CD8-positive, alpha-beta memory T cell (primary cell): ENCODE data around the gene CCDC3. TPM values are rescaled to one million over a fixed set of nuclear protein-coding genes. Genes with fewer than 3 reads are reported as not detected.
"Not testable (repeated sequence)": the region's sequence is repeated elsewhere in the genome, so short reads cannot be mapped to it uniquely, and the experiment has no call there.

Source experiments
- CTCF ChIA-PET: fragments of 350-600 bp; sonication (Branson Sonifier 250); formaldehyde crosslinking; loops from one replicate; lab custom pipeline; 2021; ENCODE audit warnings: antibody characterized with exemption; lab: Charles Lee
- POLR2A ChIA-PET: fragments of 350-600 bp; sonication (Branson Sonifier 250); formaldehyde crosslinking; loops from one replicate; lab custom pipeline; 2021; ENCODE audit warnings: antibody characterized with exemption; lab: Charles Lee
- DNase-seq, 5 donors: peaks; one replicate each; pipeline versions ENCODE4 v3.0.0 to v3.0.0-alpha.2; 2020 to 2022; ENCODE audit warnings: mixed read lengths in 1 of 5
- H3K27ac ChIP-seq: one replicate; pipeline ENCODE4 v1.7.0; 2013; ENCODE audit warnings: low read depth, mild to moderate bottlenecking, low read length, moderate library complexity
- H3K27me3 ChIP-seq: 2 replicates; pipeline ENCODE4 v1.7.0; 2013; ENCODE audit warnings: low read length, mild to moderate bottlenecking; ENCODE audit not compliant: insufficient read depth, poor library complexity, severe bottlenecking
- H3K36me3 ChIP-seq: 2 replicates; pipeline ENCODE4 v1.7.0; 2013; ENCODE audit warnings: mild to moderate bottlenecking, low read length, moderate library complexity; ENCODE audit not compliant: insufficient read depth
- H3K4me1 ChIP-seq: 2 replicates; pipeline ENCODE4 v1.7.0; 2013; ENCODE audit warnings: mild to moderate bottlenecking, low read length, moderate library complexity; ENCODE audit not compliant: insufficient read depth
- H3K4me3 ChIP-seq: 2 replicates; pipeline ENCODE4 v1.7.0; 2013; ENCODE audit warnings: mild to moderate bottlenecking, low read length
- H3K9me3 ChIP-seq: 2 replicates; pipeline ENCODE4 v1.7.0; 2013; ENCODE audit warnings: mild to moderate bottlenecking, low read length
- H3K27ac Mint-ChIP-seq, 8 donors: one replicate each; pipeline ENCODE4 v1.8.0; 2020 to 2021; ENCODE audit warnings: mixed read lengths in 8 of 8, mild to moderate bottlenecking in 6 of 8, inconsistent platforms in 3 of 8, moderate library complexity in 3 of 8
- H3K27me3 Mint-ChIP-seq, 2 donors: one replicate each; pipeline ENCODE4 v1.8.0; 2020 to 2021; ENCODE audit warnings: mixed read lengths in 2 of 2, mild to moderate bottlenecking in 1 of 2, moderate library complexity in 1 of 2
- H3K36me3 Mint-ChIP-seq, 3 donors: one replicate each; pipeline ENCODE4 v1.8.0; 2020 to 2021; ENCODE audit warnings: mixed read lengths in 3 of 3, inconsistent platforms in 1 of 3, mild to moderate bottlenecking in 1 of 3
- H3K4me1 Mint-ChIP-seq, 3 donors: one replicate each; pipeline ENCODE4 v1.8.0; 2020 to 2021; ENCODE audit warnings: mixed read lengths in 3 of 3, inconsistent platforms in 1 of 3, mild to moderate bottlenecking in 1 of 3
- H3K4me3 Mint-ChIP-seq, 7 donors: one replicate each; pipeline ENCODE4 v1.8.0; 2020 to 2021; ENCODE audit warnings: mixed read lengths in 7 of 7, mild to moderate bottlenecking in 6 of 7, moderate library complexity in 4 of 7, inconsistent platforms in 2 of 7
- H3K9me3 Mint-ChIP-seq, 5 donors: one replicate each; pipeline ENCODE4 v1.8.0; 2020 to 2022; ENCODE audit warnings: mixed read lengths in 5 of 5, mild to moderate bottlenecking in 3 of 5, moderate library complexity in 2 of 5, inconsistent platforms in 1 of 5
- polyA plus RNA-seq: library from polyadenylated mRNA; unstranded; fragments of 300-500 nt; fragmentation: Illumina TruSeq; gene quantifications from one replicate; pipeline ENCODE4 v1.2.3, GENCODE V29; 2021
- total RNA-seq, 2 experiments: library from RNA; stranded (reverse); gene quantifications; one replicate each; pipeline ENCODE4 v1.2.3, GENCODE V29; 2021

The CCDC3 gene
- total and polyA plus RNA-seq, 3 experiments from 2014 or later, result not detected

DNA sequence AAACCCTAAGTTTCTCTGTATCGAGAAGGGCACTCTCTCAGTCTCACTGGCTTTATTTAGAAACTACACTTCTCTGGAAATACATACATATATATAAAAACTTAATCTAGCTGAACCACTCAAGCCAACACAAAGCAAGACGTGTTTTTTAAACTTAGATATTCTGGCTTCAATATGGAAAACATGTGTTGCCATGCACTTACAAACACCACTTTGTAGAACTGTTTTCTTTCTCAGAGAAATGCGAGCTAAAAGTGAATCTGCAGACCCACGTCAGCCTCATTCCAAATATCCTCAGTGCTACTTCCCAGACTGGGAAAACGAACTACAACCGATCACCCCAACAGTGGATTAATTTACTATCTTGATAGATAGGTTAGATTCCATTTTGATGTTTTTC lies 1.7 kb downstream of the CCDC3 start:
- POLR2A ChIA-PET, result no interaction called here
- Mint-ChIP-seq H3K27me3 (peaks cover 35 to 73% of the 10 kb centered on the region in 2 donors), H3K4me1 (peaks cover 3 to 12% (median 10%) of the 10 kb centered on the region in 3 donors), H3K4me3 (no peak overlapping the region), H3K36me3 (no peaks in the 10 kb centered on the region), H3K27ac (no peak overlapping the region), H3K9me3 (no peaks in the 10 kb centered on the region)
- CTCF ChIA-PET, result no interaction called here
- Histone ChIP-seq H3K9me3 (no peaks in the 10 kb centered on the region), H3K27ac (no peak overlapping the region), H3K36me3 (no peaks in the 10 kb centered on the region), H3K4me1 (no peaks in the 10 kb centered on the region), H3K27me3 (peaks cover 4% of the 10 kb centered on the region), H3K4me3 (no peak overlapping the region)
- DNase-seq, result no peak

DNA sequence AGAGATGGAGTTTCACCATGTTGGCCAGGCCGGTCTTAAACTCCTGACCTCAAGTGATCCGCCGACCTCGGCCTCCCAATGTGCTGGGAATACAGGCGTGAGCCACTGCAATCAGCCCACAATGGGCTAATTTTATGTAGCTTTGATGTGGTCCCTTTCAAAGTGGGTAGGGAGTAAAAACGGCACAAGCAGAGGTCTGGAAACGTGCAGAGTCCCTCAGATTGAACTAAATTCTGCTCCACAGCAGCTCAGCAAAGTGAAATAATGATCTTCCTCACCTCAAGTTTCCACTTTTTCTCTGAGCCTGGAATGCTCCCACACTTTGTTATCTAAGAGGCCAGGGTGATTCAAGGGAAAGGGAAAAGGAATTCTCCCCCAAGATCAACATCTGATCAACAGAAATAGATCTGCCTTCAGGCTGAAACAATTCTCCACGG lies 6.1 kb downstream of the CCDC3 start:
- H3K9me3 ChIP-seq, result no peaks in the 10 kb centered on the region
- no peaks in the 10 kb centered on the region for H3K27me3 ChIP-seq
- H3K9me3 Mint-ChIP-seq, result no peaks in the 10 kb centered on the region
- peaks cover under 1 to 2% (median 1%) of the 10 kb centered on the region in 3 donors for H3K4me1 Mint-ChIP-seq
- POLR2A ChIA-PET, result no interaction called here
- H3K27ac Mint-ChIP-seq, result no peak overlapping the region
- H3K4me3 ChIP-seq, result no peak overlapping the region
- CTCF ChIA-PET, result no interaction called here
- no peaks in the 10 kb centered on the region for H3K36me3 Mint-ChIP-seq
- no peaks in the 10 kb centered on the region for H3K36me3 ChIP-seq
- no peak overlapping the region for H3K27ac ChIP-seq
- H3K4me3 Mint-ChIP-seq, result no peak overlapping the region
- DNase-seq, result no peak
- H3K4me1 ChIP-seq, result no peaks in the 10 kb centered on the region
- H3K27me3 Mint-ChIP-seq, result peaks cover 30 to 58% of the 10 kb centered on the region in 2 donors

DNA sequence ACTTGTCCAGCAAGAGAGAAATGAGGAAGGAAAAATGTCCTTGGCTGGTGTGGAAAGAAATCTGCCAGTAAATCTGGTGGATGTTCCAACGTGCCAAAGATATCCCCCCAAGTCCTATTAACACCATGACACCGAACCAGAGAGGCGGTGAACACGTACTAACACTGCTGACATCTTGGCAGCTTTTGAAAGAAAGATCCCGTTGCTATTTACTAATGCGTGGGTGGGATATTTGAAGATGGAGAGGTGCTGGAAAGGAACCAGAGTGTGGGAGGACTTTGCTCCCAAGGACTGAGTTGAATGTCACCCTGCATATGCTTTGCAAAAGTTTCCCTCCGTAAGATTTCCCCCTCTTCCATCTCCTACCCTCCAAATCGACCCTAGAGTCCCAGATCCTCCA lies 7.9 kb downstream of the CCDC3 start:
- H3K4me3 Mint-ChIP-seq, result no peak overlapping the region
- Histone ChIP-seq H3K36me3 (no peaks in the 10 kb centered on the region), H3K27ac (no peak overlapping the region), H3K4me1 (no peaks in the 10 kb centered on the region), H3K4me3 (no peak overlapping the region), H3K9me3 (no peaks in the 10 kb centered on the region), H3K27me3 (no peaks in the 10 kb centered on the region)
- no peak overlapping the region for H3K27ac Mint-ChIP-seq
- no peaks in the 10 kb centered on the region for H3K36me3 Mint-ChIP-seq
- no peaks in the 10 kb centered on the region for H3K4me1 Mint-ChIP-seq
- POLR2A ChIA-PET, result no interaction called here
- peaks cover 20 to 46% of the 10 kb centered on the region in 2 donors for H3K27me3 Mint-ChIP-seq
- CTCF ChIA-PET, result no interaction called here
- no peak for DNase-seq
- H3K9me3 Mint-ChIP-seq, result no peaks in the 10 kb centered on the region

DNA sequence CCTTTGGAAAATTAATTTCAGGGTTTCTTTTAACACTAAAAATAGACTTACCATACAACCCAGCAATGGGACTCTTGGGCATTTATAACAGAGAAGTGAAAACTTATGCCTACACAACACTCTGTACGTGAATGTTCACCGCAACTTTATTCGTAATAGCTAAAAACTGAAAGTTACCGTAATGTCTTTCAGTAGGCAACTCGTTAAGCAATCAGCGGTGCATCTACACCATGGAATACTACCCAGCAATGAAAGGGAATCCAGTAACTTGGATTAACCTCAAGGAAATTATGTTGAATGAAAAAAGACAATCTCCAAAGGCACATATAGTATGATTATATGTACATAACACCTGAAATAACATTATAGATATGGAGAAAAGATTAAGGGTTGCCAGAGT lies 16.2 kb downstream of the CCDC3 start:
- no peaks in the 10 kb centered on the region for H3K36me3 Mint-ChIP-seq

DNA sequence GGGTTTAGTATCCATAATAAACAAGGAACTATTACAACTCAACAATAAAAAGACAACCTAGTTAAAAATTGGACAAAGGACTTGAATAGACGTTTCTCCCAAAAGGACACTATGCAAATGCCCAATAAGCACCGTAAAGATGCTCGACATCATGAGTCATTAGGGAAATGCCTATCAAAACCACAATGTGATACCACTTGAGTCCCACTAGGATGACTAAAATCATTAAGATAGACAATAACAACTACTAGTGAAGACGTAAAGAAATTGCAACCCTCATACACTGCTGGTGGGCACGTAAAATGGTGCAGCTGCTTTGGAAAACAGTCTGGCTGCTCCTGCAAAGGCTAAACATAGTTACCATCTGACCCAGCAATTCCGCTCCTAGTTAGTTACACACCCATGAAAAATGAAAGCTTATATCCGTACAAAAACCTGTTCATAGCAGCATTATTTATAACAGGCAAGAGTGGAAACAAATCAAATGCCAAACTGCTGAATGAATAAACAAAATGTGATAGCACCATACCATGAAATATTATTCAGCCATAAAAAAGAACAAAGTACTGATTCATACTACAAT lies 17.3 kb downstream of the CCDC3 start:
- Histone ChIP-seq H3K9me3 (no peaks in the 10 kb centered on the region), H3K27ac (no peak overlapping the region), H3K36me3 (no peaks in the 10 kb centered on the region), H3K27me3 (no peaks in the 10 kb centered on the region), H3K4me3 (no peak overlapping the region), H3K4me1 (no peaks in the 10 kb centered on the region)
- Mint-ChIP-seq H3K27me3 (peaks cover 3 to 10% of the 10 kb centered on the region in 2 donors), H3K9me3 (peaks cover 0 to 9% (median 0%) of the 10 kb centered on the region in 5 donors), H3K4me3 (no peak overlapping the region), H3K4me1 (no peaks in the 10 kb centered on the region), H3K36me3 (no peaks in the 10 kb centered on the region), H3K27ac (no peak overlapping the region)
- ChIA-PET CTCF (no interaction called here), POLR2A (no interaction called here)
- DNase-seq, result no peak

More for the DNA sequence above, 16.2 kb downstream of the CCDC3 start:
- CTCF ChIA-PET, result no interaction called here
- no peak overlapping the region for H3K27ac Mint-ChIP-seq
- Histone ChIP-seq H3K9me3 (no peaks in the 10 kb centered on the region), H3K36me3 (no peaks in the 10 kb centered on the region), H3K27me3 (no peaks in the 10 kb centered on the region), H3K4me3 (no peak overlapping the region), H3K4me1 (no peaks in the 10 kb centered on the region), H3K27ac (no peak overlapping the region)
- no peak overlapping the region for H3K4me3 Mint-ChIP-seq
- POLR2A ChIA-PET, result no interaction called here
- no peaks in the 10 kb centered on the region for H3K4me1 Mint-ChIP-seq
- H3K9me3 Mint-ChIP-seq, result peaks cover 0 to 9% (median 0%) of the 10 kb centered on the region in 5 donors
- DNase-seq, result no peak
- peaks cover 0 to 5% of the 10 kb centered on the region in 2 donors for H3K27me3 Mint-ChIP-seq

DNA sequence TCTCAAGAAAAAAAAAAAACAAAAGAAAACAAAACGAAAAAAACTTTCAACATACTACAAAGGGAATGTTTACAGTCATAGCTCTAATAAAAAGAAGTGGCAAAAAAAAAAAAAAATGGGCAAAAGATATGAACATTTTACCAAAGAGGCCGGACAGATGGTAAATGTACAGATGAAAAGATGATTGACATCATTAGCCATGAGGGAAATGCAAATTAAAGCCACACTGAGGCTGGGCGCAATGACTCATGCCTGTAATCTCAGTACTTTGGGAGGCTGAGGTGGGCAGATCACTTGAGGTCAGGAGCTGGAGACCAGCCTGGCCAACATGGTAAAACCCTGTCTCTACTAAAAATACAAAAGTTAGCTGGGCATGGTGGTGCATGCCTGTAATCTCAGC lies 17.9 kb downstream of the CCDC3 start:
- H3K4me1 Mint-ChIP-seq, H3K9me3 ChIP-seq, DNase-seq, H3K27ac ChIP-seq, H3K4me3 Mint-ChIP-seq, H3K9me3 Mint-ChIP-seq, H3K36me3 ChIP-seq, H3K4me3 ChIP-seq, H3K36me3 Mint-ChIP-seq, H3K27ac Mint-ChIP-seq, CTCF ChIA-PET, H3K4me1 ChIP-seq, POLR2A ChIA-PET, H3K27me3 ChIP-seq: not testable (repeated sequence)
- H3K27me3 Mint-ChIP-seq, result peaks cover 3 to 17% of the 10 kb centered on the region in 2 donors

DNA sequence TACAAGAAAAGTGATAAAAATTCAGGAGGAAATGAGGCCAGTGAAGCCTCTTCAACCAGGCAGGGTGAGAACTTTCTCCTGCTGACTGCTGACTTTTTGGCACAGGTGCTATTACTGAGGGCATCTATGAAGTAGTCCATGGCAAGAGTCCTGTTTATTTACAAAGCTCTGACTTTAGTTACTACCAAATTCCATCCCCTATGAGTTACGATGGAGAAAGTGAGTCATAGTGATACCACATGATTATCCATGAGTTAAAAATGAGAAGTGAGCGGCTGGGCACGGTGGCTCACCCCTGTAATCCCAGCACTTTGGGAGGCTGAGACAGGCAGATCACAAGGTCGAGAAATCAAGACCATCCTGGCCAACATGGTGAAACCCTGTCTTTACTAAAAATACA lies 19.9 kb downstream of the CCDC3 start:
- Histone ChIP-seq H3K27ac (no peak overlapping the region), H3K4me1 (no peaks in the 10 kb centered on the region), H3K4me3 (no peak overlapping the region), H3K9me3 (no peaks in the 10 kb centered on the region), H3K27me3 (no peaks in the 10 kb centered on the region), H3K36me3 (no peaks in the 10 kb centered on the region)
- CTCF ChIA-PET, result no interaction called here
- DNase-seq, result no peak
- Mint-ChIP-seq H3K4me1 (no peaks in the 10 kb centered on the region), H3K36me3 (no peaks in the 10 kb centered on the region), H3K4me3 (no peak overlapping the region), H3K9me3 (peaks cover 0 to 9% (median 0%) of the 10 kb centered on the region in 5 donors), H3K27me3 (peaks cover 3 to 29% of the 10 kb centered on the region in 2 donors), H3K27ac (no peak overlapping the region)
- POLR2A ChIA-PET, result no interaction called here

DNA sequence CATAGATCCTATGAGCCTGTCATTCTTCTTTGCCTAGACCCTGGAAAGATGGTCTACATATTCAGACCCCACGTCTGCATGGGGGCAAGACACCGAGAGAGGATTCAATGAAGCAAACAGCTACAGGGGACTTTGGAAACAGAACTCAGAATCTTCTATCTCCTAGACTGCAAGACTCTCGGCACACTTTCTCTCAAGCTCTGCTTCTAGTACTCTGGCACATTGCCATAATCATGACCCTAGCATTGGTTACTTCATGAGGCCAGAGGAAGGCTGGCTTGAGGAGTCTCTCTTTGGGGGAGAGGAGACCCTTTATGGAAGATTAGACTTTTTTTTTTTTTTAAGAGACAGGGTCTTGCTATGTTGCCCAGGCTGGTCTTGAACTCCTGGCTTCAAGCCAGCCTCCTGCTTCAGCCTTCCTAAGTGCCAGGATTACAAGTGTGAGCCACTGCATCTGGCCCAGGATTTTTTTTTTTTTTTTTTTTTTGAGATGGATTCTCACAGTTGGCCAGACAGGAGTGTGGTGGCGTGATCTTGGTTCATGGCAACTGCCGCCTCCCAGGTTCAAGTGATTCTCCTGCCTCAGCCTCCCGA lies 20.7 kb downstream of the CCDC3 start:
- CTCF ChIA-PET, result no interaction called here
- no peaks in the 10 kb centered on the region for H3K9me3 ChIP-seq
- H3K27ac Mint-ChIP-seq, result no peak overlapping the region
- H3K36me3 ChIP-seq, result no peaks in the 10 kb centered on the region
- no peak overlapping the region for H3K27ac ChIP-seq
- H3K36me3 Mint-ChIP-seq, result no peaks in the 10 kb centered on the region
- H3K4me3 ChIP-seq, result no peak overlapping the region
- H3K4me3 Mint-ChIP-seq, result no peak overlapping the region
- no peak for DNase-seq
- POLR2A ChIA-PET, result no interaction called here
- no peaks in the 10 kb centered on the region for H3K27me3 ChIP-seq
- no peaks in the 10 kb centered on the region for H3K4me1 ChIP-seq
- peaks cover 0 to 9% (median 0%) of the 10 kb centered on the region in 5 donors for H3K9me3 Mint-ChIP-seq
- H3K4me1 Mint-ChIP-seq, result no peaks in the 10 kb centered on the region
- H3K27me3 Mint-ChIP-seq, result peaks cover 3 to 37% of the 10 kb centered on the region in 2 donors
